ENCODE results near the gene ABHD15.

ABHD15 gene

GRCh38 chr17:29577001-29577370, 10.1 kb upstream of the ABHD15 start:
- TF ChIP-seq CTCF (conservative IDR thresholded peaks at IDR 0.05; ENCODE audit: control insufficient read depth, insufficient read depth, low read depth, low read length): no peak
- DNase-seq (ENCODE audit: low read depth): no peak
- no peak overlapping the region for H3K4me3 ChIP-seq (ENCODE audit: control insufficient read depth, low read depth, low read length)

- TF ChIP-seq CTCF (conservative IDR thresholded peaks at IDR 0.05; ENCODE audit: control insufficient read depth, insufficient read depth, low read depth, low read length): no peak
- H3K4me3 ChIP-seq (ENCODE audit: control insufficient read depth, low read depth, low read length): no peak overlapping the region
- no peak for DNase-seq (ENCODE audit: low read depth)
Observed at GRCh38 chr17:29576214-29577000, 9.6 kb upstream of the ABHD15 start.

GRCh38 chr17:29575511-29576213, 8.8 kb upstream of the ABHD15 start:
- no peak for DNase-seq (ENCODE audit: low read depth)
- no peak for TF ChIP-seq CTCF (conservative IDR thresholded peaks at IDR 0.05; ENCODE audit: control insufficient read depth, insufficient read depth, low read depth, low read length)
- no peak overlapping the region for H3K4me3 ChIP-seq (ENCODE audit: control insufficient read depth, low read depth, low read length)

GRCh38 chr17:29574732-29575510, 8.1 kb upstream of the ABHD15 start:
- TF ChIP-seq CTCF (conservative IDR thresholded peaks at IDR 0.05; ENCODE audit: control insufficient read depth, insufficient read depth, low read depth, low read length): no peak
- DNase-seq (ENCODE audit: low read depth): no peak
- H3K4me3 ChIP-seq (ENCODE audit: control insufficient read depth, low read depth, low read length): no peak overlapping the region

- H3K4me3 ChIP-seq (ENCODE audit: control insufficient read depth, low read depth, low read length): no peak overlapping the region
- no peak for DNase-seq (ENCODE audit: low read depth)
- TF ChIP-seq CTCF (conservative IDR thresholded peaks at IDR 0.05; ENCODE audit: control insufficient read depth, insufficient read depth, low read depth, low read length): no peak
Observed at GRCh38 chr17:29573871-29574731, 7.3 kb upstream of the ABHD15 start.

GRCh38 chr17:29573558-29573869, 6.7 kb upstream of the ABHD15 start:
- no peak overlapping the region for H3K4me3 ChIP-seq (ENCODE audit: control insufficient read depth, low read depth, low read length)
- TF ChIP-seq CTCF (conservative IDR thresholded peaks at IDR 0.05; ENCODE audit: control insufficient read depth, insufficient read depth, low read depth, low read length): no peak
- no peak for DNase-seq (ENCODE audit: low read depth)
